GM12873 (cell line): ENCODE data around the gene SLC6A8.

Experiments used
- TF ChIP-seq, protein P1 (sequence below): IDR thresholded peaks from 2 replicates; pipeline ENCODE4 v1.5.1; 2012; ENCODE audit warnings: low read depth, mild to moderate bottlenecking, moderate library complexity, low read length, control low read depth; ENCODE audit not compliant: insufficient read depth; ENCODE audit errors: missing control alignments

SLC6A8 gene

DNA sequence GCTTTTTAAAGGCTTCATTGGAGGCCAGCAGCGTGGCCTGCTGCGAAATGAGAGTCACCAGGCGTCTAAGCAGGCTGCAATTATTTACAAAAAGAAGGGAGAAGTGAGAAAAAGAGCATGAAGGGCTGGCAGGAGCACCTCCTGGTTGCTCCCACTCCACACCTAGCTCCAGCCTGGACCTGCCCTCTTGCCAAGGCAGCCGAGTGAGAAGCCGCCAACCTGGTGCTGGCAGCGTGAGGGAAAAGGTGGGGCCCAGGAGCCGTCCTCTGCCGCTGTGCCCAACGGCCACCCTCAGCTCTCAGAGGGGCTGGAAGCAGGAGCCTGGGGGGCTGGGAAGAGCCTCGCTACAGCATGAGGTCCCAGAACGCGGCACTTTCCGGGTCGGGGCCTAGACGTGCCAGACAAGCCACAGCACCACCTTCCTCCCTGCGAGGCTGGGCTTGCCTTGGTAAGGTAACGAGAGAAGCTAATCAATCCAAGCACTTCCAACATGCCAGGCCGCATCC is 16.3 kb downstream of the SLC6A8 start:
- TF ChIP-seq, protein P1, sequence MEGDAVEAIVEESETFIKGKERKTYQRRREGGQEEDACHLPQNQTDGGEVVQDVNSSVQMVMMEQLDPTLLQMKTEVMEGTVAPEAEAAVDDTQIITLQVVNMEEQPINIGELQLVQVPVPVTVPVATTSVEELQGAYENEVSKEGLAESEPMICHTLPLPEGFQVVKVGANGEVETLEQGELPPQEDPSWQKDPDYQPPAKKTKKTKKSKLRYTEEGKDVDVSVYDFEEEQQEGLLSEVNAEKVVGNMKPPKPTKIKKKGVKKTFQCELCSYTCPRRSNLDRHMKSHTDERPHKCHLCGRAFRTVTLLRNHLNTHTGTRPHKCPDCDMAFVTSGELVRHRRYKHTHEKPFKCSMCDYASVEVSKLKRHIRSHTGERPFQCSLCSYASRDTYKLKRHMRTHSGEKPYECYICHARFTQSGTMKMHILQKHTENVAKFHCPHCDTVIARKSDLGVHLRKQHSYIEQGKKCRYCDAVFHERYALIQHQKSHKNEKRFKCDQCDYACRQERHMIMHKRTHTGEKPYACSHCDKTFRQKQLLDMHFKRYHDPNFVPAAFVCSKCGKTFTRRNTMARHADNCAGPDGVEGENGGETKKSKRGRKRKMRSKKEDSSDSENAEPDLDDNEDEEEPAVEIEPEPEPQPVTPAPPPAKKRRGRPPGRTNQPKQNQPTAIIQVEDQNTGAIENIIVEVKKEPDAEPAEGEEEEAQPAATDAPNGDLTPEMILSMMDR, result no peak

DNA sequence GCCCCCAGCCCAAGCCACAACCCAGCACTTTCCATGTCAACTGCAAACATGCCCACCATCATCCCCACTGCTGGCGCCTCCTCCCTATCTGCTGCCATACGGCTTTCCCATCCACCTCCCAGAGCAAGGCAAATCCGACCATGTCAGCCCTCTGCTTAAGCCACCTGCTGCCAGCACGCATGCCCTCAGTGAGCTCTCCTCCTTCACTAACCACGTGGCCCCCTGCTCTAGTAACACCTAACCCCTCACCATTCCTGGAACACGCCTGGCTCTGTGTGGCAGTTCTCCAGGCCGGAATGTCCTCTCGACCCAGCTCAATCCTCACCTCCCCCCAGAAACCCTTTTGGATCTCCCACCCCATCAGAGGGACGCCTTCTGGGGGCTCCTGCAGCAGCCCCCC is 19.1 kb downstream of the SLC6A8 start:
- TF ChIP-seq, protein P1, result no peak

DNA sequence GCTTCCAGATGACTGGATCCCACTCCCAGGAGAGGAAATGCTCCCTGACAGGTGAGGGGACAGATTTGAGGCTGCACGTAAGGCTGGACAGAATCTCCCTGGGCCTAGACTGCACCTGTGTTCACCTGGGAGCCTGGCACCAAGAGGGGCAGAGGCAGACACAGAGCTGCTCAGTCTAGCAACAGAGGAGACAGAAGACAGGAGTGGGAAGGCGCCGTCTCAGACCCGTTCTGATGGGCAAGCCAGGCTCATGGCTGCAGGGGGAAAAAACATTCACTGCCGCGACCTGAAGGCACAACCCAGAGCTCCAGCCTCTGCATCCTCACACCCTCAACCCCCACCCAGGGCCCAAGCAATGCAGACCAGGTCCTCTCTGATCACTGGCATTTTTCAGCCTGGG is 19.7 kb downstream of the SLC6A8 start:
- TF ChIP-seq, protein P1, result no peak

DNA sequence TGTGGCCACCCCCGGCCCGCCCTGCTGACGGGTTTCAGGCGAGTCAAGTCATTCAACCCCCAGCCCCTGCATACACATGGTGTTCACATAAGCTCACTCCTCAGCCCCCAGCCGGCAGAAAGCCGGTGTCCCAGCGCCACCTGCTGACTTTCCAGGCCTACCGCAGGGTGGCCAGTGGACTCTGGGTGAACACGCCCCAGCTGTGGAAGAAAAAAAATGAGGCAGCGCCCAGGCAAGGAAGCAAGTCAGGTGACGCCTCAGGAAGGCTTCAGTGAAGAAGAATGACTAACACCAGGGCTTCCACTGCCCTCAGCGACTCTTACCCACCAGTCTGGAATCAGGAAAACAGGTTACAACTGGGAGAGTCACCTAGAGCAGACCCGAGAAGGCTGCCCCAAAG is 20.7 kb downstream of the SLC6A8 start:
- TF ChIP-seq, protein P1, result peak; percentile 58

DNA sequence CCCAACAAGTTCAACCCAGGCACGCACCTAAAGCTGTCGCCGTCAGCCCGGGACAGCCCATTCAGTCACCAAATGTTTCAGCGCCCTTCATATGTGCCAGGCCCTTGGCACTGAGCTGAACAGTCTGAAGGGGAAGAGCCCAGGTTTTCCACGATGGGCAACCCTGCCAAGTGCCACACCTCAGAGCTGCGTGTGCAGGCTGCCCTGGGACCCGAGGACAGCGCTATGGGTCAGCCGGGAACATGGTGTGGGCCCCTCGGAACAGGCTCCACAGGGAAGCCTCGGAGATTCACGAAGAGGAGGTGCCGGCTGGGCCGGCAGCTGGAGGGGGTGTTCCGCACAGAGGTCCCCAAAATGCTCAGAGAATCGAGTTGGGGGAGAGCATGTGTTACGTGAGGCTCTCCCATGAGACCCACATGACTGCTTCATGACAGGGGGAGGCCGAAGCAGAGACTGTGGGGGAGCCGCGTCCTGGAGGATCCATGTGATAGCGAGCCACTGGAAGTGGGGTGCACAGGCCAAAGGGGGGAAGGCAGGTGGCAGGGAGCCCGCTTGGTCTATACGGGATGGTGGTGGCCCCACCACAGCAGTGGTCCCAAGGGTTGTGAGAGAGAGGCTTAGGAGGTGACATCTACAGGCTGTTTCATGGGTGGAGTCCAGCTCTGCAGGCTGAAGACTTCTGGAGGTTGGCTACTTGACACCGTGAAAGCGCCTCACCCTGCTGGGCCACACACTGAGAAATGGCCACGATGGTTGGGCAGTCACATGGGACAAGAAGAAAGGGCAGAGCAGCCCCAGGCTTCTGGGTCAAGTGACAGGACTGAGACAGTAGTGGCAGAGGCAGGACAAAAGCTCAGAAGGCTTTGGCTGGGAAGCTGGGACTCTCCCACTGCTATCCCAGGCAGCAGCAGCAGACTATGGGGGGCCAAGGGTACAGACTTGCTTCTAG is 22.3 kb downstream of the SLC6A8 start:
- TF ChIP-seq, protein P1, result no peak

DNA sequence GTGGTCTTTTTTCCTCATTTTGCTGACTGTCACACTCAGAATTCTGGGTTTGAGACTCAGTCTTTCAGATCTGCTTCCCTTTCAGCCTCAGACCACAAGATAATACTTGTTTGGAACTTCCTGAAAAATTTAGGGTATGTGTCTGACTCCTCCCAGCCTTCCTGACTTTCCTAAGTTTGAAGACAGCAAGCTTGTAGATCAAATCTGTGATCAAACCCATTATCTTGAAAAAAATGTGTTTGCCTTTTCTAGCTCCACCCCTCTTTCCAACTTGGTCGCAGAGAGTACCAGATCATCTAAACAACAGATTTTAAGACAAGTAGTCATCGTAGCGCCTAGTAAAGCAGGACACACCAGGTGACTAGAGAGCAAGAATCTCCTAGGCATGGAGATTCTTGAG is 26.5 kb downstream of the SLC6A8 start:
- TF ChIP-seq, protein P1, result no peak

DNA sequence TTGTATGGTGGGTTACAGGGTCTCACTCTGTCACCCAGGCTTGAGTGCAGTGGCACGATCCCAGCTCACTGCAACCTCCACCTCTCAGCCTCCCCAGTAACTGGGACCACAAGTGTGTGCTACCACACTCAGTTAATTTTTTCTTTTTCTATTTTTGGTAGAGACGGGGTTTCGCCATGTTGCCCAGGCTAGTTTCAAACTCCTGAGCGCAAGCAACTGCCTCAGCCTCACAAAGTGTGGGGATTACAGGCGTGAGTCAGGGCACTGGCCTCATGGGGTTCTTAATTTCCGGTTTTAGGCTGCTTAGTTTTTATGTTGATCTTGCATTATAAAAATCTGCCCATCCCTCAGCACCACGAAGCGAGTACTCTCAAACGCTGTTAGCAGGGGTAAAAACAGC is 29.7 kb downstream of the SLC6A8 start:
- TF ChIP-seq, protein P1, result no peak
